HG02970 (cell line): ENCODE results near the gene COQ8B.
"Not testable (repeated sequence)": the region's sequence is repeated elsewhere in the genome, so short reads cannot be mapped to it uniquely, and the experiment has no call there.

Experiments
- ATAC-seq: cut with Tn5 transposase; IDR thresholded peaks from one replicate; pipeline ENCODE4 v1.9.1; 2021; ENCODE audit warnings: mild to moderate bottlenecking, moderate library complexity, moderate number of reproducible peaks; ENCODE audit not compliant: unreplicated experiment, low FRiP score

Gene COQ8B

GRCh38 chr19:40742886-40743285 lies 26.2 kb upstream of the COQ8B start:
- no peak for ATAC-seq

- no peak for ATAC-seq
Measured at GRCh38 chr19:40742477-40742876, 25.8 kb upstream of the COQ8B start.

GRCh38 chr19:40741527-40742390 lies 25.1 kb upstream of the COQ8B start:
- no peak for ATAC-seq

DNA sequence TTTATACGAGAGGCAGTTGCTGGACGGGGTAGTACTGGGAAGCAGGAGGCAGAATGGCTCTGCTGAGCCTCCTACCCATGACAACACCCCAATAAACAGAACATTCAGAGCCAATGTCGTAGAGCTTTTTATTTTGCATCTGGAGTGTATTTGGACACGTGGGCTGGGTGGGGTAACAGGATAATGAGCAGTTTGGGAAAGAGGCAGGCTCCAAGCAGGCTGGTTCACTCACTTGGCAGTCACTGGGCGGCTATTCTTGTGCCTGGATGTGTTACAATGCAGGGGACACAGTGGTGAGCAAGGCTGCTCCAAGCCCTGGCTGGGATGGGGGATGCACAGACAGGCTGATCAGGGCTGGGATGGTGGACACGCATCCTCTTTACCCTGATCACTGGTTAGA lies 24.1 kb upstream of the COQ8B start:
- no peak for ATAC-seq

- no peak for ATAC-seq
Measured at GRCh38 chr19:40739871-40740703, 23.4 kb upstream of the COQ8B start.

DNA sequence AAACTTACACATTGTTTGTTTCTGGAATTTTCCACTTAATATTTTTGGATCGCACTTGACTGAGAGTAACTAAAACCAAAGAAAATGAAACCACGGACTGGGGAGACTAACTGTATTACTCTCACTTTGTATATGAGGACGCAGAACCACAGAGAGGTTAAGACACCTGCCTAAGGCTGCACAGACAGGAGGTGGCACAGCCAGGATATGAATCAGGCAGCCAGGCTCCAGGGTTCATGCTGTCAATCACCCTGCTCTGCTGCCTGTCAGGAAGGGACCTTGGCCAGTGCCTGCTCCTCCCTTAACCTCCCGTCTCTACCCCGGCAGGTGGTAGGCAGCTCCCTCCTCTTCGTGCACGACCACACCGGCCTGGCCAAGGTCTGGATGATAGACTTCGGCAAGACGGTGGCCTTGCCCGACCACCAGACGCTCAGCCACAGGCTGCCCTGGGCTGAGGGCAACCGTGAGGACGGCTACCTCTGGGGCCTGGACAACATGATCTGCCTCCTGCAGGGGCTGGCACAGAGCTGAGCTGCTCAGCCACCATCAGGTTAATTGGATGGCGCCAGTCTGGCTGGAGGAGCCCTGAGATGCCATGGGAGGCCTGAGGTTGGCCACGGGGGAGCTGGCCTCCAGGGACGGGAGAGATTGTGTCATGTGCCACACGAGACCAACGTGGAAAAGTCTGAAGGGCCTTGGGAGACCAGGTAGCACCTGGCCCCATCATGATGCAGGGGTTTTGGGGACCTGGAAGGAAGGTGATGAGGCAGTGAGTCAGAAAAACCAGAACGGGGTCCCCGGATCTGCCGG lies 22.5 kb upstream of the COQ8B start:
- ATAC-seq, result no peak

- ATAC-seq, result no peak
Measured at GRCh38 chr19:40737102-40737644, 20.5 kb upstream of the COQ8B start.

DNA sequence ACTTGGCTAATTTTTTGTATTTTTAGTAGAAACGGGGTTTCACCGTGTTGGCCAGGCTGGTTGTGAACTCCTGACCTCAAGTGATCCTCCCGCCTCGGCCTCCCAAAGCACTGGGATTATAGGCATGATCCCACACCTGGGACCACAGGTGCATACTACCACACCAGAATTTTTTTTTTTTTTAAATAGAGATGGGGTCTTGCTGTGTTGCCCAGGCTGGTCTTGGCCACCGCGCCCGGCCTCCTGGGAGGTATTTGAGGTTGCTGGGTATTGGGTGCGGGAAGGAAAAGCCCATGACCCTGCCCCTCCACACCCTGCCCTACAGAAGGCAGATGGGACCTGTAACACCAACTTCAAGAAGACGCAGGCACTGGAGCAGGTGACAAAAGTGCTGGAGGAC lies 20.0 kb upstream of the COQ8B start:
- no peak for ATAC-seq

DNA sequence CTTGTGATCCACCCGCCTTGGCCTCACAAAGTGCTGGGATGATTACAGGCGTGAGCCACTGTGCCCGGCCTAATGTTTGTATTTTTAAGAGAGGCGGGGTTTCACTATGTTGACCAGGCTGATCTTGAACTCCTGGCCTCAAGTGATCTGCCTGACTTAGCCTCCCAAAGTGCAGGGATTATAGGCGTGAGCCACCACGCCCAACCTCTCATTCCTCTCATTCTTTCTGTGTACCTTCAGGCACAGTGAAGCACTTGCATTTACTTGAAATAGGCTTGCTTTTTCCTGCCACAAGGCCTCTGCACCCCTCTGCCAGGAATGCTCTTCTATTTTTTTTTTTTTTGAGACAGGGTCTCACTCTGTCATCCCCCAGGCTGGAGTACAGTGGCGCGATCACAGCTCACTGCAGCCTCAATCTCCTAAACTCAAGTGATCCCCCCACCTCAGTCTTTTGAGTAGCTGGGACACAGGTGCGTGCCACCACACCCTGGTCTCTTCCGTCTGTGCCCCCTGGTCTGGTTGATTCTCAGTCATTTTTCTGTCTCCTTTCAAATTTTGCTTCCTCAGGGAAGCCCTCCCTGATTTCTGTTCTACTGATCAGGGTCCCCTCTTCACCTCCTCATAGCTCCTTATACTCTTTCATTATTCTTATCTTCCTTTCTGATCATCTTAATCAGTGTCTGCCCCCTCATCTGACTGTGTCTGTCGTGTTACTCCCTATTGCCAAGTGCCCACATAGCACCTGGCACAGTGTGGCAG lies 18.5 kb upstream of the COQ8B start:
- ATAC-seq, result no peak

- no peak for ATAC-seq
Measured at GRCh38 chr19:40733149-40733548, 16.5 kb upstream of the COQ8B start.

GRCh38 chr19:40732304-40732703 lies 15.6 kb upstream of the COQ8B start:
- ATAC-seq, result not testable (repeated sequence)

DNA sequence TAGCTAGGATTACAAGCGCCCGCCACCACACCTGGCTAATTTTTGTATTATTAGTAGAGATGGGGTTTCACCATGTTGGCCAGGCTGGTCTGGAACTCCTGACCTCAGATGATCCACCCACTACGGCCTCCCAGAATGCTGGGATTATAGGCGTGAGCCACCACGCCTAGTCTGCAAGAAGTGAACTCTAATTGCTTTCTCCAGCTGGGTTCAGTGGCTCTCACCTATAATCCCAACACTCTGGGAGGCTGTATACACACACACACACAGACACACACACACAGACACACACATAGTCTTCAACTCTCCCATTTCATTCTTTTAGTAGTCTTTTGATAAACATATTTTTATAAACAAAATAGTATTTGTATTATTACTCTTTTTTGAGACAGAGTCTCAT lies 13.4 kb upstream of the COQ8B start:
- not testable (repeated sequence) for ATAC-seq

DNA sequence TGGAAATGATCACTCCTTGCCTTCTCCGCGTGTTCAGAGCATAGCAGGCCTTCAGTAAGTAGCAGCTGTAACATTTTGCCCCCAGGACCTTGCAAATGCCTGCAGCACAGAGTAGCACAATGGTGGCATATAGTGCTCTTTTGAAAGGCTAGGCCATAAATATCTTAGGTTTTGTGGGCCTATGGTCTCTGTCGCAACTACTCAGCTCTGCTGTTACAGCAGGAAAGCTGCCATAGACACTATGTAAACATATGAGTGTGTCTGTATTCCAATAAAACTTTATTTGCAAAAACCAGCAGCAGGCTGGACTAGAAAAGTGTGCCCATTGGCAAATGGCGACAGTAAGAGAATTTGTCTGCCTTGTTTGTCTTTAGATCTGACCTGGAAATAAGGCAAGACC lies 9.6 kb upstream of the COQ8B start:
- ATAC-seq, result no peak

DNA sequence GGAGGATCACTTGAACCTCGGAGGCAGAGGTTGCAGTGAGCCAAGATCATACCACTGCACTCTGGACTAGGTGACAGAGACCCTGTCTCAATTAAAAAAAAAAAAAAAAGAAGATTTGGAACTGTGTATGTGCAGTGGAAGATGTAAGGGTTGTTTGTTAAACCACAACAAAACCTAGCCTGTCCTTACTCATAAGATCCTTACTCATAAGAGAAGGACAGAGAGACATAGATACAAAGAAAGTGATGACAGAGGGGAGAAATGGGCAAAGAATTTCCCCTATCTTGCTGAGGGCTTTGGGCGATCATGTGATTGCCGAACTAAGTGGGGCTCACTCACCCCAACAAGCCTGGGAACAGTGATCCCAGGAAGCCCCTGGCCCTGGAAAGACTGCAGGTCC lies 8.2 kb upstream of the COQ8B start:
- no peak for ATAC-seq

DNA sequence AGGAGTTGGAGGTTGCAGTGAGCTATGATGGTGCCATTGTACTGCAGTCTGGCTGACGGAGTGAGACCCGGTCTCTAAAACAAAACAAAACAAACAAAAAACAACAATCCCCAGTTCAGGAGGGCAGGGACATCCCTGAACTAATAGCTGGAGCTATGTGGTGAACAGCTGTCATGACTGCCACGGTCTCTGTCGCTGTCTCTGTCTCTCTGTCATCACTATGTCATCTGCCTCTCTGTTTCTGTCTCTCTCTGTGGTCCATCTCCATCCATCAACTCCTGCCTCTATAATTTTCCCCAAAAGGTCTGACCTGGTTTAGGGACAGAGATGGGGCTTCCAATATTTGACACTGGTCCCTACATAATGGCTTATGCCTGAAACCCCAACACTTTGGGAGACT lies 7.6 kb upstream of the COQ8B start:
- no peak for ATAC-seq

DNA sequence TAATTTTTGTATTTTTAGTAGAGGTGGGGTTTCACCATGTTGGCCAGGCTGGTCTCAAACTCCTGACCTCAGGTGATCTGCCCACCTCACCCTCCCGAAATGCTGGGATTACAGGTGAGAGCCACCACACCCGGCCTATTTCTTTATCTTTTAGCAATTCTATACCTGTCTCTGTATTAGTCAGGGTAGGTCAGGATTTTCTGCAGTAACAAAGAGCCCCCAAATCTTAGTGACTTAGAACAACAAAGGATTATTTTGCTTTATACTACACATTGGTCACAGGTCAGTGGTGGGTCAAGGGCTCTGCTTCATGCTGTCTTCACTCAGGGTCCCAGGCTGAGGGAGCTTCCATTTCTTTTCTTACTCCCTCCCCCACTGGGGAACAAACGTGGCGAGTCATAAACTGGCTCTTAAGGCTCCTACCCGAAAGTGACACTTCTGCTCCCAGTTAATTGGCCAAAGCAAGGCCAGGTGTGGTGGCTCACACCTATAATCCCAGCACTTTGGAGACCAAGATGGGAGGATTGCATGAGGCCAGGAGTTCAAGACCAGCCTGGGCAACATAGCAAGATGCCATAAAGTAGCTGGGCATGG lies 7.1 kb upstream of the COQ8B start:
- no peak for ATAC-seq

DNA sequence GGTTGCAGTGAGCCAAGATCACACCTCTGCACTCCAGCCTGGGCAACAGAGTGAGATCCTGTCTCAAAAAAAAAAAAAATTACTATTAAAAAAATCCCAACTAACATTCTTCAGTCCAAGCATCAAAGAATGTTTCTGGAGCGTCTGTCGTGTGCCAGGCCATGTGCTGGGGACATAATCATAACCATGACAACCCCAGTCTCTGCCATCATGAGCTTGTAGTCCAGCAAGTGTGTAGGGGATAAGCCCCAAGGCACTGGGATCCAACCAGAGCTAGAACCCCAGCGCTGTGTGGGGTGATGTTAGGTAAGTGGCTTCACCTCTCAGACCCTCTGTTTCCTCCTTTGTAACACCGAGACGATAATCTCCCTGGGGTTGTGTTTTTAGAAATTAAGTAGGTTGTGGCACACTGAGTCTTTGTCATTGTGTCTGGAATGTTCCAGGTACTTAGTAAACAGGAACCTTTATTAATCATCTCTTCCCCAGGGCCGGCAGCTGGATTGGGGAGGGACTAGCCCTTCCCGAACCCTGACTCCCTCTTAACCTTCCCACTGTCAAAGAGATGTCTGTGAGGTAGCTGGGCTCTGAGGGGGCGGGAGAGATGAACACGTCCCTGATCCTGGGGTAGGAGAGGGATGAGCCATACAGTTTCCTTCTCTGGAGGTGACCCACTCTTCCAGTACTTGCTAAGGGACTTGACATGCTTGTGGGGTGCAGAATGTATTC lies 5.4 kb upstream of the COQ8B start:
- ATAC-seq, result no peak

DNA sequence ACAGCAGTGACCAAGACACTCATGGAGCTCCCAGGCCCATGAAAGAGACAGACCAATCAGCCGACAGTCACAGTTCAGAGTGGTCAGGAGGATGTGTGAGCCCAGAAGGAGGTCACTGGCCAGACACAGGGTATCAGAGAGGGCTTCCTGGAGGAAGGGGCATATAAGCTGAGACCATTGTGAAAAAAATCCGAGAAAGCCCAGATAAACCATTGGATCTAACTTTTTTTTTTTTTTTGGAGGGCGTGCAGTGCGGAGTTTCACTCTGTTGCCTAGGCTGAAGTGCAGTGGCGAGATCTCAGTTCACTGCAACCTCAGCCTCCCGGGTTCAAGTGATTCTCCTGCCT lies 4.4 kb upstream of the COQ8B start:
- ATAC-seq, result no peak

DNA sequence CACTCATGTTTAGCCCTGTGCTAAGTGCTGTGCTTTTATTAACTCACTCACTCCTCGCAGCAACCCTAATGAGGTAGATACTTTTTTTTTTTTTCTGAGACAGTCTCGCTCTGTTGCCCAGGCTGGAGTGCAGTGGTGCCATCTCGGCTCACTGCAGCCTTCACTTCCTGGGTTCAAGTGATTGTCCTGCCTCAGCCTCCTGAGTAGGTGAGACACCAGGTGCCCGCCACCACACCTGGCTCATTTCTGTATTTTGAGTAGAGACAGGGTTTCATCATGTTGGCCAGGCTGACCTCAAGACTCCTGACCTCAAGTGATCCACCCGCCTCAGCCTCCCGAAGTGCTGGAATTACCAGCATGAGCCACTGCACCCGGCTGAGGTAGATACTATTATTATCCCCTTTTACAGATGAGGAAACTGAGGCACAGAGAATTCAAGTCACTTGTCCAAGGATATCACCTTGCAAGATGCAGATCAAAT lies 2.8 kb upstream of the COQ8B start:
- ATAC-seq, result no peak
